Measurements from ENCODE around the gene CHRNB4. TPM values are rescaled to one million over a fixed set of nuclear protein-coding genes. Genes with fewer than 3 reads are reported as not detected.
A peak's percentile ranks its signal among the peaks of the same experiment; 100 is the strongest.

CHRNB4 gene
- total RNA-seq, 1 donor from 2014 or later, result not detected

DNA sequence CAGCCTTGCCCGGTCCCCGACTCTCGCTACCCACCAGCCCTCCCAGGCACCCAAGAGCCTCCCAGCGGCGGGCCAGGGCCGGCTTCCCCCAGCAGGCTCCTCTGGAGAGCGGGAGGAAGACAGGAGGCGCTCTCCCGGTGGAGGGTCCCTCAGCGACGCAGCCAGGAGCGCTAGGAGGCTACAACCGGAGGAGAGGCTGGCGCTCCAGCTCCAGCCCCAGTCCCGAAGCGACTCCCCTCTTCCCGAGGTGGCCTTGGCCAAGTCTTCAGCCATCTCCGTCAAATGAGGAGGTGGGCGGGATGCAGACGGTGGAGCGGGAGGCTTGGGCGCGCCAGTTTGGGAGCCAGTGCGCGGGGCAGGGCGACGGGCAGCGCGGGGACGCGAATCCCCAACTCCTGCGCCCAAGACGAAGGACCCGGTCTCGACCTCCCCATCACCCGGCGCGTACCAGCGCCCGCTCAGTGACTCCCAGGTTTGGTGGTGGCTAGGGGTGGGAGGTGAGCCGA, 20.9 kb downstream of the CHRNB4 start:
- Mint-ChIP-seq H3K27me3 (ENCODE audit: unreplicated experiment) (peaks cover 11% of the 10 kb centered on the region), H3K36me3 (ENCODE audit: low read depth, unreplicated experiment) (no peaks in the 10 kb centered on the region), H3K4me3 (ENCODE audit: unreplicated experiment) (peak overlapping the region; percentile 56), H3K4me1 (ENCODE audit: unreplicated experiment) (peaks cover 9% of the 10 kb centered on the region), H3K9me3 (ENCODE audit: unreplicated experiment) (no peaks in the 10 kb centered on the region), H3K27ac (ENCODE audit: unreplicated experiment) (no peak overlapping the region)
- TF ChIP-seq, protein P1, sequence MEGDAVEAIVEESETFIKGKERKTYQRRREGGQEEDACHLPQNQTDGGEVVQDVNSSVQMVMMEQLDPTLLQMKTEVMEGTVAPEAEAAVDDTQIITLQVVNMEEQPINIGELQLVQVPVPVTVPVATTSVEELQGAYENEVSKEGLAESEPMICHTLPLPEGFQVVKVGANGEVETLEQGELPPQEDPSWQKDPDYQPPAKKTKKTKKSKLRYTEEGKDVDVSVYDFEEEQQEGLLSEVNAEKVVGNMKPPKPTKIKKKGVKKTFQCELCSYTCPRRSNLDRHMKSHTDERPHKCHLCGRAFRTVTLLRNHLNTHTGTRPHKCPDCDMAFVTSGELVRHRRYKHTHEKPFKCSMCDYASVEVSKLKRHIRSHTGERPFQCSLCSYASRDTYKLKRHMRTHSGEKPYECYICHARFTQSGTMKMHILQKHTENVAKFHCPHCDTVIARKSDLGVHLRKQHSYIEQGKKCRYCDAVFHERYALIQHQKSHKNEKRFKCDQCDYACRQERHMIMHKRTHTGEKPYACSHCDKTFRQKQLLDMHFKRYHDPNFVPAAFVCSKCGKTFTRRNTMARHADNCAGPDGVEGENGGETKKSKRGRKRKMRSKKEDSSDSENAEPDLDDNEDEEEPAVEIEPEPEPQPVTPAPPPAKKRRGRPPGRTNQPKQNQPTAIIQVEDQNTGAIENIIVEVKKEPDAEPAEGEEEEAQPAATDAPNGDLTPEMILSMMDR (IDR thresholded peaks at IDR 0.05; ENCODE audit: unreplicated experiment), result no peak
- peak; percentile 64 for DNase-seq (ENCODE audit: low spot score)

DNA sequence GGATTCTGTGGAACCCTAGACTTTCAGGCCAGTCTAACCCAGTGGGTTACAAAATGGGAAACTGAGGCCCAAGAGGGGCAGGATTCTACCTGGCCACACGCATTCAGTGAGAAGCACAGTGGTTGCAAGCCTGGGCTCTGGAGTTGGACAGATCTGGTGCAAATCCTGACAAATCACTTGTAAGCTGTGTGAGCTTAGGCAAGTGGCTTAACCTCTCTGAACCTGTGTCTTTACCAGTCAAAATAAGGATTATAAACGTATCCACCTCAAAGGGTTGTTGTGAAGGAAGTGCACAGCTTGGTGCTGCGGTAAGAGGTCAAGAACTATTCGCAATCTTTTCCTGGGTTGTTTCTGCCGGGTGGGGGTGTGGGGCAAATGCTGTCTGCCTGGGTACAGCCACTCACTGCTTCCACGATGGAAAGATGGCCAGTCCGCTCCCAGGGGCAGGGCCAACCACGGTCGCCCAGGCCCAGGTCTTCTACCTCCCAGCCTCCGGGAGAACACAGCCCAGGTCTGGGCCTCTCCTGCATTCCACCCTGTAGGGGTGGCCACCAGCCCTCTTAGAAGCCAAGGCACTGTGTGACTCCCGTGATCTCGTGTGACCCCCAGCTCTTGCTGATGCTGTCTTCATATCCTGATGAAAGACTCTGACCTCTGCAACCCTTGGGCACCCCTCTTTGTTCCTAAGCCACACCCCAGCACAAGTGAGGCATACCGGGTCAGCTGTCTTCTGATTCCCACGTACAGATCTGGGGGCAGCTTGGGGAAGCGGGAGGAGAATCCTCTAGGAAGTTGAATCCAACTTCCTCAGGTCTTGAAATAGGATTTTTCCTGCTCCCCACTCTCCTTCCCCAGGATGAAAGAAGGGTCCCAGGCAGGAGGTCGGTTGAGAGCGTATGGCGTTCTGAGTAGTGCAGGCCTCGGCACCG, 21.7 kb downstream of the CHRNB4 start:
- H3K4me1 Mint-ChIP-seq (ENCODE audit: unreplicated experiment), result peaks cover 8% of the 10 kb centered on the region
- H3K36me3 Mint-ChIP-seq (ENCODE audit: low read depth, unreplicated experiment), result no peaks in the 10 kb centered on the region
- H3K27me3 Mint-ChIP-seq (ENCODE audit: unreplicated experiment), result peaks cover 9% of the 10 kb centered on the region
- TF ChIP-seq, protein P1 (IDR thresholded peaks at IDR 0.05; ENCODE audit: unreplicated experiment), result no peak
- DNase-seq (ENCODE audit: low spot score), result no peak
- no peak overlapping the region for H3K4me3 Mint-ChIP-seq (ENCODE audit: unreplicated experiment)
- H3K9me3 Mint-ChIP-seq (ENCODE audit: unreplicated experiment), result no peaks in the 10 kb centered on the region
- H3K27ac Mint-ChIP-seq (ENCODE audit: unreplicated experiment), result no peak overlapping the region

DNA sequence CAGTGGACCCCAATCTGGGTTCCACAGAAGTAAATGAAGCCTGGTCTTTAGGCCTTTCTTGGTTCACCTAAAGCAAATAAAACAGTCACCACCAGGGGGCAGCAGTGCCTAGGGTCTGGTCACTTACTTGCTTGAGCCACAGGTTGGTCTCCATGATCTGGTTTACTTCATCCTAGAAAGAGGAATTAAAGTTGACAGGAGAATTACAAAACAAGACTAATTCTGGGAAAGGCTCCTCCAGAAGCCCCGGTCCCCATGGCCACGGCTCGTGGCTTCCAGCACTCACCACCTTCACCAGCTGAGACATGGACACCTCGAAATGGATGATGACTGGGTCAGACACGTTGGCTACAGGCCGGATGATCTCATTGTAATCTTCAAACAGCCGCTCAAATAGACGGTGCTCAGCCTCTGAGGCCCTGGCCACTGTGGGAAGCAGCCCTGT, 22.5 kb downstream of the CHRNB4 start:
- Mint-ChIP-seq H3K4me3 (ENCODE audit: unreplicated experiment) (no peak overlapping the region), H3K4me1 (ENCODE audit: unreplicated experiment) (peaks cover 8% of the 10 kb centered on the region), H3K9me3 (ENCODE audit: unreplicated experiment) (no peaks in the 10 kb centered on the region), H3K27ac (ENCODE audit: unreplicated experiment) (peak overlapping the region; percentile 5), H3K27me3 (ENCODE audit: unreplicated experiment) (peaks cover 8% of the 10 kb centered on the region), H3K36me3 (ENCODE audit: low read depth, unreplicated experiment) (no peaks in the 10 kb centered on the region)
- DNase-seq (ENCODE audit: low spot score), result peak; percentile 93
- TF ChIP-seq, protein P1 (IDR thresholded peaks at IDR 0.05; ENCODE audit: unreplicated experiment), result peak; percentile 90

DNA sequence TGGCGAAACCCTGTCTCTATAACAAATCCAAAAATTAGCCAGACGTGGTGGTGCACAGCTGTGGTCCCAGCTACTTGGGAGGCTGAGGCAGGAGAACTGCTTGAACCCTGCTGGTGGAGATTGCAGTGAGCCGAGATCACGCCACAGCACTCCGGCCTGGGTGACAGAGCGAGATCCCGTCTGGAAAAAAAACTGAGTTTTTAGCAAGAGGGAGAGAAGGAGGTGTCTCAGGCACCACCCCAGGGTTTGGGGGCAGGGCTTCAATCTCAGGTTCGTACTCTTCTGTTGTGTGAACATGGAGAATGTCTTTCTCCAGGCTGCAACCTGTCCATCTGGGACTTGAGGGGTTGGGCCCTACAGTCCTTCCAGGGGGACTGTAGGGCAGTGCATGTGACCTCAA, 22.9 kb downstream of the CHRNB4 start:
- Mint-ChIP-seq H3K27me3 (ENCODE audit: unreplicated experiment) (peaks cover 8% of the 10 kb centered on the region), H3K9me3 (ENCODE audit: unreplicated experiment) (no peaks in the 10 kb centered on the region), H3K4me1 (ENCODE audit: unreplicated experiment) (peaks cover 8% of the 10 kb centered on the region), H3K36me3 (ENCODE audit: low read depth, unreplicated experiment) (no peaks in the 10 kb centered on the region), H3K27ac (ENCODE audit: unreplicated experiment) (no peak overlapping the region), H3K4me3 (ENCODE audit: unreplicated experiment) (no peak overlapping the region)
- DNase-seq (ENCODE audit: low spot score), result no peak
- TF ChIP-seq, protein P1 (IDR thresholded peaks at IDR 0.05; ENCODE audit: unreplicated experiment), result no peak

DNA sequence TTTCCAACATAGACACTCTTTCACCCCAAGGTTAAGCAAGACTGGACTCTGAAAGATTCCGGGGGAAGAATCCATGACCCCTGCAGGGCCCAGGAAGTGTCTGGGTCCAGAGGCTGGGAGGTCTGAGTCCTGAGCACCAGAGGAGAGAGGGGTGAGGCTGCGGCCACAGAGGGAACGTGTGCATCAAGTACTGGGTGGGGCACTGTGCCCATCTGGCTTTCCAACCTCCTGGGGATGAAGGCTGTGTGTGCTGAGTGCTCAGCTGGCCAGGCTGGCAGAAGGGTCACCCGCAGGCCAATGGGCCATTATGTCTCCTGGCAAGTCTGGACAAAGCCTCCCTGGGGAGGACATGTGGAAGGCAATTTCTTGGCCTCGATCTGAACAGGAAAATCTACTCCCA, 23.5 kb downstream of the CHRNB4 start:
- H3K4me3 Mint-ChIP-seq (ENCODE audit: unreplicated experiment), result no peak overlapping the region
- no peak overlapping the region for H3K27ac Mint-ChIP-seq (ENCODE audit: unreplicated experiment)
- H3K4me1 Mint-ChIP-seq (ENCODE audit: unreplicated experiment), result peaks cover 8% of the 10 kb centered on the region
- H3K36me3 Mint-ChIP-seq (ENCODE audit: low read depth, unreplicated experiment), result no peaks in the 10 kb centered on the region
- TF ChIP-seq, protein P1 (IDR thresholded peaks at IDR 0.05; ENCODE audit: unreplicated experiment), result no peak
- no peak for DNase-seq (ENCODE audit: low spot score)
- peaks cover 8% of the 10 kb centered on the region for H3K27me3 Mint-ChIP-seq (ENCODE audit: unreplicated experiment)
- H3K9me3 Mint-ChIP-seq (ENCODE audit: unreplicated experiment), result no peaks in the 10 kb centered on the region

Measured in endothelial cell (in vitro differentiated cells).